HG03196 (cell line): ENCODE data around the gene TIGD1.
"Not testable (repeated sequence)": the region's sequence is repeated elsewhere in the genome, so short reads cannot be mapped to it uniquely, and the experiment has no call there.

Experiments
- ATAC-seq: cut with Tn5 transposase; IDR thresholded peaks from one replicate; pipeline ENCODE4 v1.9.1; 2021; ENCODE audit not compliant: unreplicated experiment

TIGD1 gene

DNA sequence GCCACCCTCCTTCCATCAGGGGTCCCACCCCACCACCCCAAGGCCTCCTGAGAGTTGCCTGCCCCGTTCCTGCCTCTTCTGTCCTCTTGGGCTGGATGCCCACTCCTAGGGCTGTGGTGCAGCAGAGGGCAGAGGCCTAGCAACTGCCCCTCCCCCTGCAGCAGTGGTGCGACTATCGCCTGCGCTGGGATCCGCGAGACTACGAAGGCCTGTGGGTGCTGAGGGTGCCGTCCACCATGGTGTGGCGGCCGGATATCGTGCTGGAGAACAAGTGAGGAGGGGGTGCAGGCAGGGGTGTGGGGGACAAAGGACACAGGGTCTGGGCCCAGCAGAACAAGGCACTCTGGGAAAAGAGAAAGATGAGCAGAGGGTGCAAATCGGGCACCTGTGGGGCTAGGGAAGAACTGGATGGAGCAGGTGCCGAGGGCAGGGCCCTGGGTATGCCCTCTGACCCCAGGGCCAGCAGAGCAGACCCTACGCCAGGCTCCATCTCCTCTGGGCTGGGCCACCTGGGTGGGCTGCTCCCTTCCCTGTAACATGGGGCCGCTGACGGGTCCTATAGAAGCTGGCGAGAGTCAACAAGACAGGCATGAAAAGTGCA is 9.8 kb downstream of the TIGD1 start:
- ATAC-seq, result no peak

GRCh38 chr2:232539298-232540231 is 10.8 kb downstream of the TIGD1 start, which contains the start of gene CHRNG:
CHRNG (plus strand) TSS chr2:232539692; CDS start chr2:232539748, 56 bp downstream.
- ATAC-seq, result no peak

DNA sequence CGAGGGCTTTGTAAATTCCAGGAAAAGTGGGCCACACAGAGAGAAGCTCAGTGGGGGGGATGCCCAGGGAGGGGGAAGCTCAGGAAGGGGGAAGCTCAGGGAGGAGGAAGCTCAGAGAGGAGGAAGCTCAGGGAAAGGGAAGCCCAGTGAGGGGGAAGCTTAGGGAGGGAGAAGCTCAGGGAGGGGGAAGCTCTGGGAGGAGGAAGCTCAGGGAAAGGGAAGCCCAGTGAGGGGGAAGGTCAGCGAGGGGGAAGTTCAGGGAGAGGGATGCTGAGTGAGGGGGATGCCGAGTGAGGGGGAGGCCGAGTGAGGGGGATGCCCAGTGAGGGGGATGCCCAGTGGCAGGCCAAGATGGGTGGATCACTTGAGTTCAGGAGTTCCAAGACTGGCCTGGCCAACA is 11.7 kb downstream of the TIGD1 start:
- no peak for ATAC-seq

DNA sequence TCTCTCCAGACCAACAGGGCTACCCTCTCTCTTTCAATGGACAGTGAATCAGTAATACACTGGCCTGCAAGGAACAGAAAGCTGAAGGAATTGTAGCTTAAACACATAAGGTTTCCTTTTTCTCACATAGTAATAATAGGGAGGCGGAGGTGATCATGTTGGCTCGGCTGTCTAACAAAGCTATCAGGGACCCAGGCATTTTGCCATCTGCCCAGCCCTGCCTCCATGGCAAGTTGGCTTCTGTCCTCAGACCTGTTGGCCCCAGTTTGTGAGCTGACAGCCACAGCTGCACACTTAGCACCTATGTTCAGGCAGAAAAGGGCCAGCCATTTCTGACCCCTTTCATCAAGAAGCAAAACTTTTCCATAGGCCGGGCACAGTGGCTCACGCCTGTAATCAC is 12.9 kb downstream of the TIGD1 start:
- ATAC-seq, result no peak

DNA sequence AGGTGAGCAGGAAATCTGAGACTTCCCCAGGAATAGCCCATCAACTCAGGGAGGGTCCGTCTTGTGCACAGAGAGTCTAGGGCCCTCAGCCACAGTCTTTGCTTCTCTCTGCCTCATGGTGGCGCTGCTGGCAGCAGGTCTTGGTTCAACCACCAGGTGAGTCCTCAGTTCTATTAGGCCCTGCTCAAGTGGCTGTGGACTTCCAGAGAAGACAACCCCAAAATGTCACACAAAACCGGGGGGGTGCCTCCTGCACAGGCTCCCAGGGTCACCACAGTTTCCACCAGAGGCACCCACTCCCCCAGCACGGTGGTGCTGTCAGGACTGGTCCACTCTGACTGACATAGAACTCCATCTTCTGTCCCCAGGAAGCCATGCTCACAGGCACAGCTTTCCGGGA is 13.3 kb downstream of the TIGD1 start:
- no peak for ATAC-seq

GRCh38 chr2:232535761-232536530 is 14.4 kb downstream of the TIGD1 start:
- ATAC-seq, result no peak

GRCh38 chr2:232534940-232535651 is 15.3 kb downstream of the TIGD1 start:
- no peak for ATAC-seq

- ATAC-seq, result no peak
Measured at GRCh38 chr2:232533944-232534710, 16.2 kb downstream of the TIGD1 start.

- not testable (repeated sequence) for ATAC-seq
Measured at GRCh38 chr2:232532821-232533220, 17.5 kb downstream of the TIGD1 start.

- ATAC-seq, result no peak
Measured at GRCh38 chr2:232532419-232532818, 17.9 kb downstream of the TIGD1 start.

- no peak for ATAC-seq
Measured at GRCh38 chr2:232530626-232531260, 19.6 kb downstream of the TIGD1 start.

GRCh38 chr2:232529806-232530547 is 20.4 kb downstream of the TIGD1 start:
- no peak for ATAC-seq

- no peak for ATAC-seq
Measured at GRCh38 chr2:232528746-232529460, 21.5 kb downstream of the TIGD1 start.

DNA sequence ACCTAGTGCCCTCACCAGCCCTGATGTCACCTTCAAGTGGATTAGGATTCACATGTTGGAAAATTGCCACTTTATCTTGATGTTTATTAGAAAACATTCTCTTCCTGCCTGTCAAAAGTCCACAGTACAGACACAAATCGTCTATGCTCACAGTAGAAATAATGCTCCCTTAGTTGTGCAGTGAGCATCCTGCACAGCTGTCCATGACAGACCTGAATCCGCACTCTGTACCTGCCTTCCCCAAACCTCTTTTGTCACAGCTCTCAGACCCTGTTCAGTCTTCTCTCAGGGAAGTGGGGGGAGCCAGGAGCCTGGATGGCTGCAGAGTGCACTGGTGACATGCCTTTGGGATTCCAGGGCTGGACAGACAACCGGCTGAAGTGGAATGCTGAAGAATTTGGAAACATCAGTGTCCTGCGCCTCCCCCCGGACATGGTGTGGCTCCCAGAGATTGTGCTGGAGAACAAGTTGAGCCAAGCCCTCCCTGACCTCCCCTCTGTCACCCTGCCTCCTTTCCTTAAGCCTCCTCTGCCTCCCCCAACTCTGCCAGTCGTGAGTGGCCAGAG is 22.4 kb downstream of the TIGD1 start:
- no peak for ATAC-seq

GRCh38 chr2:232526372-232526941 is 23.9 kb downstream of the TIGD1 start:
- no peak for ATAC-seq

DNA sequence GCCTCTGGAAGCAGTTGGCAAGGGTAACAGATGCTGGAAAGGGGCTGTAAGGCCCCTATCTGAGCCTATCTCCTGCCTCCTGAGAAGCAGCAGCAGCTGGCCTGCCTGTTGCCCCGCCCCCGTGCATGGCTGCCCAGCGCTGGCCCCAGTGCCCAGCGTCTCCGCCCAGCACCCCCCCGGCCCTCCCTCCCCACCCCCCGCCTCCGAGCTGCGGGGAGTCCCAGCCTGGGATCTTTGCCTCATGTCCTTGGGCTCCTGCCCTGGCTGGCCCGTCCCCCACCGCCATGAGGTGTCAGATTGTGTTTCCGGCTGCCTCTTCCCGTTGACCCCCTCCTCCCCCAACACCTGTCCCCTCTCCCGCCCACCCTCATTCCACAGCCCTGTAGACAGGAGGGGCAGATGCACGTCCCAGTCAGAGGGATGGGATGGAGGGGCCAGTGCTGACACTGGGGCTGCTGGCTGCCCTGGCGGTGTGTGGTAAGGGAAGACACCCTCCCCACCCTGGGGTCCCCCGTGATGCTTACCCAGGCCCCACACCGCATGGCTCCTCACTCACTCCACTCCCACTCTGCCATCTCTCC is 24.5 kb downstream of the TIGD1 start, which contains the start of gene CHRND:
TSS of gene CHRND (plus strand) at position 370 of the 581 bp plus-strand sequence. CDS start at position 426, 56 bp downstream.
- no peak for ATAC-seq

DNA sequence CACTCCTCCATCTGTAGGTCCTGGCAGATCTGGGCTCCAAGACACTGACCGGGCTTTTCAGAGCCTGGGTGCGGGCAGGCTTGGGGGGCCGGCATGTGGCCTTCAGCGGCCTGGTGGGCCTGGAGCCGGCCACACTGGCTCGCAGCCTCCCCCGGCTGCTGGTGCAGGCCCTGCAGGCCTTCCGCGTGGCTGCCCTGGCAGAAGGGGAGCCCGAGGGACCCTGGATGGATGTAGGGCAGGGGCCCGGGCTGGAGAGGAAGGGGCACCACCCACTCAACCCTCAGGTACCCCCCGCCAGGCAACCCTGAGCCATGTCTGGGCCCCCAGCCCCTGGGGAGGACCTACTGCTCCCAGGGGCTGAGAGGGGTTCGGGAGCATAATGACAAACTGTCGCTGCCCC is 25.2 kb downstream of the TIGD1 start:
- no peak for ATAC-seq
